Stimulated activated CD4-positive, alpha-beta T cell treated with anti-CD3 and anti-CD28 coated beads, Interleukin-4, amount 100 ng/mL, for 4 hours (primary cell): Measurements from ENCODE around the gene CELSR2.

ENCODE experiments used
- DNase-seq, 2 experiments: peaks; one replicate each; pipeline ENCODE4 v3.0.0-alpha.2; 2020

The CELSR2 gene

GRCh38 chr1:109252167-109252892 is 3.0 kb downstream of the CELSR2 start:
- no peak for DNase-seq

GRCh38 chr1:109252893-109253802 is 3.8 kb downstream of the CELSR2 start:
- DNase-seq, result no peak

- no peak for DNase-seq
Observed at GRCh38 chr1:109253803-109254620, 4.7 kb downstream of the CELSR2 start.

- DNase-seq, result no peak
Observed at GRCh38 chr1:109254621-109255096, 5.3 kb downstream of the CELSR2 start.

GRCh38 chr1:109255097-109255651 is 5.8 kb downstream of the CELSR2 start:
- DNase-seq, result no peak

GRCh38 chr1:109255678-109256077 is 6.3 kb downstream of the CELSR2 start:
- DNase-seq, result no peak

GRCh38 chr1:109256085-109256484 is 6.7 kb downstream of the CELSR2 start:
- no peak for DNase-seq

- DNase-seq, result no peak
Observed at GRCh38 chr1:109256971-109257681, 7.8 kb downstream of the CELSR2 start.

GRCh38 chr1:109257682-109258421 is 8.5 kb downstream of the CELSR2 start:
- no peak for DNase-seq

- no peak for DNase-seq
Observed at GRCh38 chr1:109258481-109259466, 9.4 kb downstream of the CELSR2 start.

- no peak for DNase-seq
Observed at GRCh38 chr1:109259674-109260557, 10.6 kb downstream of the CELSR2 start.

- DNase-seq, result no peak
Observed at GRCh38 chr1:109261006-109261405, 11.7 kb downstream of the CELSR2 start.

- no peak for DNase-seq
Observed at GRCh38 chr1:109261578-109261977, 12.2 kb downstream of the CELSR2 start.

- DNase-seq, result no peak
Observed at GRCh38 chr1:109262231-109263055, 13.1 kb downstream of the CELSR2 start.

- DNase-seq, result no peak
Observed at GRCh38 chr1:109263234-109263596, 13.9 kb downstream of the CELSR2 start.

GRCh38 chr1:109263597-109264378 is 14.4 kb downstream of the CELSR2 start:
- peak; percentile 61 to 78 for DNase-seq

GRCh38 chr1:109264379-109264755 is 15.0 kb downstream of the CELSR2 start:
- DNase-seq, result no peak
